IMR-90 (cell line): Measurements from ENCODE around the gene HSD17B11. TPM values are rescaled to one million over a fixed set of nuclear protein-coding genes. Genes with fewer than 3 reads are reported as not detected.

Experiments used
- ATAC-seq: fragments of 200-7000 bp; cut with Tn5 transposase; 2 replicates; pipeline ENCODE4 v1.9.1; 2020; ENCODE audit warnings: low read depth, mild to moderate bottlenecking, moderate library complexity
- Bru-seq: library from RNA; stranded (reverse); fragments of 400-500 nt; gene quantifications from one replicate; lab custom pipeline; 2021; lab: Mats Ljungman, UMichigan
- BruChase-seq, 2 experiments: library from RNA; stranded (reverse); fragments of 400-500 nt; gene quantifications; one replicate each; lab custom pipeline; 2021; lab: Mats Ljungman, UMichigan
- BruUV-seq: library from RNA; stranded (reverse); fragments of 400-500 nt; replicated peaks from 2 replicates; lab custom pipeline; 2021; lab: Mats Ljungman, UMichigan
- CTCF ChIA-PET: fragments of 300-600 bp; formaldehyde crosslinking; extraction: SDS; loops from one replicate; lab custom pipeline; 2021; ENCODE audit warnings: antibody characterized with exemption; lab: Yijun Ruan, JAX
- POLR2A ChIA-PET: fragments of 300-600 bp; sonication (Branson Sonifier 250); formaldehyde crosslinking; loops from one replicate; lab custom pipeline; 2022; ENCODE audit warnings: antibody characterized with exemption; ENCODE audit not compliant: unreplicated experiment; lab: Charles Lee
- DNase-seq: peaks from one replicate; pipeline ENCODE4 v3.0.0; 2013
- H2AFZ ChIP-seq: replicated peaks from 2 replicates; pipeline ENCODE3; 2013; ENCODE audit warnings: low read length, mild to moderate bottlenecking; ENCODE audit not compliant: poor library complexity
- H2AK5ac ChIP-seq: 2 replicates; pipeline ENCODE4 v1.6.1; 2013; ENCODE audit warnings: low read depth, low read length, inconsistent platforms
- H2AK9ac ChIP-seq: replicated peaks from 2 replicates; pipeline ENCODE3; 2013; ENCODE audit warnings: mild to moderate bottlenecking, low read depth, low read length, moderate library complexity; ENCODE audit not compliant: poor library complexity
- H2BK120ac ChIP-seq: 2 replicates; pipeline ENCODE4 v1.6.1; 2013; ENCODE audit warnings: low read depth, low read length, inconsistent platforms
- H2BK15ac ChIP-seq: 3 replicates; pipeline ENCODE4 v1.6.1; 2013; ENCODE audit warnings: low read depth, low read length, inconsistent platforms
- H2BK20ac ChIP-seq: 2 replicates; pipeline ENCODE4 v1.6.1; 2013; ENCODE audit warnings: low read depth, mild to moderate bottlenecking, inconsistent platforms, low read length, moderate library complexity
- H2BK5ac ChIP-seq: 2 replicates; pipeline ENCODE4 v1.6.1; 2013; ENCODE audit warnings: mild to moderate bottlenecking, low read depth, low read length, inconsistent platforms; ENCODE audit not compliant: poor library complexity, severe bottlenecking
- H3K14ac ChIP-seq: replicated peaks from 2 replicates; pipeline ENCODE4 v1.6.1; 2013; ENCODE audit warnings: low read depth, low read length, inconsistent platforms
- H3K18ac ChIP-seq: 2 replicates; pipeline ENCODE4 v1.6.1; 2013; ENCODE audit warnings: low read depth, low read length, control low read depth
- H3K23ac ChIP-seq: 2 replicates; pipeline ENCODE4 v1.6.1; 2013; ENCODE audit warnings: low read depth, low read length, inconsistent platforms
- H3K27ac ChIP-seq: 2 replicates; pipeline ENCODE4 v1.5.1; 2013; ENCODE audit warnings: mild to moderate bottlenecking, control low read depth, low read length; ENCODE audit not compliant: insufficient read depth
- H3K27me3 ChIP-seq: 2 replicates; pipeline ENCODE4 v1.6.1; 2013; ENCODE audit warnings: low read length; ENCODE audit not compliant: control insufficient read depth, insufficient read depth
- H3K36me3 ChIP-seq: 2 replicates; pipeline ENCODE4 v1.6.1; 2013; ENCODE audit warnings: low read length, mixed read lengths; ENCODE audit not compliant: control insufficient read depth, insufficient read depth
- H3K4ac ChIP-seq: 2 replicates; pipeline ENCODE4 v1.6.1; 2013; ENCODE audit warnings: low read depth, low read length, inconsistent platforms
- H3K4me1 ChIP-seq: 2 replicates; pipeline ENCODE4 v1.6.1; 2013; ENCODE audit warnings: low read length, mixed read lengths; ENCODE audit not compliant: control insufficient read depth, insufficient read depth
- H3K4me2 ChIP-seq: 2 replicates; pipeline ENCODE4 v1.6.1; 2013; ENCODE audit warnings: low read depth, mild to moderate bottlenecking, control low read depth, low read length, moderate library complexity
- H3K4me3 ChIP-seq: 2 replicates; pipeline ENCODE4 v1.5.1; 2013; ENCODE audit warnings: low read depth, mild to moderate bottlenecking, control low read depth, low read length, moderate library complexity; ENCODE audit not compliant: insufficient read depth
- H3K56ac ChIP-seq: 2 replicates; pipeline ENCODE4 v1.6.1; 2013; ENCODE audit warnings: low read length, inconsistent platforms; ENCODE audit not compliant: insufficient read depth; ENCODE audit errors: extremely low read depth
- H3K79me1 ChIP-seq, 2 experiments: 2 replicates each; pipeline ENCODE4 v1.6.1; 2013; ENCODE audit warnings: low read length in 2 of 2, inconsistent platforms in 1 of 2, low read depth in 1 of 2
- H3K9ac ChIP-seq: 2 replicates; pipeline ENCODE4 v1.6.1; 2013; ENCODE audit warnings: low read depth, low read length, control low read depth
- H3K9me1 ChIP-seq: 2 replicates; pipeline ENCODE4 v1.6.1; 2013; ENCODE audit warnings: low read length, inconsistent platforms; ENCODE audit not compliant: insufficient read depth
- H3K9me3 ChIP-seq: 2 replicates; pipeline ENCODE4 v1.6.1; 2013; ENCODE audit warnings: low read length; ENCODE audit not compliant: control insufficient read depth, insufficient read depth
- H4K20me1 ChIP-seq: 2 replicates; pipeline ENCODE4 v1.6.1; 2013; ENCODE audit warnings: low read length, inconsistent platforms; ENCODE audit not compliant: insufficient read depth
- H4K5ac ChIP-seq: 2 replicates; pipeline ENCODE4 v1.6.1; 2013; ENCODE audit warnings: mild to moderate bottlenecking, low read depth, low read length, control low read depth
- H4K8ac ChIP-seq, 2 experiments: 2 replicates each; pipeline ENCODE4 v1.6.1; 2013; ENCODE audit warnings: low read depth in 2 of 2, low read length in 2 of 2, control low read depth in 1 of 2, inconsistent platforms in 1 of 2
- H4K91ac ChIP-seq: 2 replicates; pipeline ENCODE4 v1.6.1; 2013; ENCODE audit warnings: low read depth, low read length, inconsistent platforms; ENCODE audit not compliant: insufficient read depth
- CEBPB ChIP-seq: IDR thresholded peaks from 2 replicates; pipeline ENCODE4 v1.6.1; 2012; ENCODE audit warnings: low read depth, low read length, improper control_type of control experiment
- ELK1 ChIP-seq: fragments of 150-350 bp; IDR thresholded peaks from 2 replicates; pipeline ENCODE4 v1.6.1; 2016; ENCODE audit warnings: low read depth, mild to moderate bottlenecking, low read length, moderate library complexity, borderline replicate concordance
- FOS ChIP-seq: fragments of 150-350 bp; IDR thresholded peaks from 2 replicates; pipeline ENCODE4 v1.6.1; 2016; ENCODE audit warnings: low read depth, low read length
- MAZ ChIP-seq: IDR thresholded peaks from 2 replicates; pipeline ENCODE4 v1.6.1; 2012; ENCODE audit warnings: low read depth, mild to moderate bottlenecking, low read length, improper control_type of control experiment, moderate library complexity, borderline replicate concordance
- MXI1 ChIP-seq: IDR thresholded peaks from 2 replicates; pipeline ENCODE4 v1.6.1; 2012; ENCODE audit warnings: low read depth, mild to moderate bottlenecking, low read length, moderate library complexity, borderline replicate concordance
- NFE2L2 ChIP-seq: fragments of 150-350 bp; IDR thresholded peaks from 2 replicates; pipeline ENCODE4 v1.6.1; 2016; ENCODE audit warnings: low read depth, mild to moderate bottlenecking, low read length
- RAD21 ChIP-seq: IDR thresholded peaks from 2 replicates; pipeline ENCODE4 v1.6.1; 2012; ENCODE audit warnings: low read length, improper control_type of control experiment
- WGBS, 2 experiments: methylation state at CpG; one replicate each; pipeline versions ENCODE4 v1.1.5 to v1.1.7; 2013; ENCODE audit warnings: missing lambda C conversion rate in 2 of 2; ENCODE audit not compliant: insufficient read length in 1 of 2; ENCODE audit errors: extremely low coverage in 2 of 2; 5-methylcytosine and 5-hydroxymethylcytosine counted together
- dilution Hi-C: fragments of 300-500 bp; cut with HindIII; formaldehyde crosslinking; loops from one replicate; pipeline ENCODE4 v1.14.3; 2018; ENCODE audit warnings: low sequenced_read_pairs; ENCODE audit not compliant: unreplicated experiment
- in situ Hi-C: fragments of 300-500 bp; cut with MboI; formaldehyde crosslinking; loops from 3 replicates; pipeline ENCODE4 v1.14.3; 2019; ENCODE audit warnings: low sequenced_read_pairs, inconsistent platforms, mixed read lengths
- intact Hi-C: fragments of 100-400 bp; cut with micrococcal nuclease; formaldehyde crosslinking; loops from 2 replicates; pipeline ENCODE4 v1.10.0; 2022
- long read RNA-seq: library from polyadenylated mRNA; unstranded; transcript quantifications from one replicate; pipeline ENCODE4 v2.0.0, GENCODE V29; 2021; ENCODE audit not compliant: unreplicated experiment
- polyA plus RNA-seq, 3 experiments: library from polyadenylated mRNA; depleted of rRNA; stranded (reverse); fragments of >200 nt; gene quantifications; 2 replicates each; pipeline ENCODE4 v1.2.3, GENCODE V29; 2012; ENCODE audit warnings: low replicate concordance in 1 of 3
- total RNA-seq: library from RNA; depleted of rRNA; stranded (reverse); fragments of >200 nt; gene quantifications from 2 replicates; pipeline ENCODE4 v1.2.3, GENCODE V29; 2012; rRNA removed
- TF ChIP-seq, protein P1 (sequence below): conservative IDR thresholded peaks from 2 replicates; pipeline ENCODE4 v1.5.1; 2012; ENCODE audit warnings: mild to moderate bottlenecking, low read depth, low read length, improper control_type of control experiment
- TF ChIP-seq, protein P2 (sequence below): fragments of 150-350 bp; IDR thresholded peaks from 2 replicates; pipeline ENCODE4 v1.6.1; 2017; ENCODE audit warnings: mild to moderate bottlenecking, antibody characterized with exemption, low read length, low read depth

The HSD17B11 gene
- total RNA-seq (11.3 and 28.6 TPM in 2 replicates), polyA plus RNA-seq (2012; rRNA removed) (8.4 and 12.0 TPM in 2 replicates), Bru-seq, nascent RNA (percentile 56 among the genes with signal in this experiment), BruChase-seq, experiment 1, labeled RNA remaining after a 6-hour chase (percentile 67 among the genes with signal in this experiment), BruChase-seq, experiment 2, labeled RNA remaining after a 2-hour chase (percentile 63 among the genes with signal in this experiment)
- 1.6 and 1.7 TPM in 2 replicates for polyA plus RNA-seq (2012; cell fraction: cytosol; rRNA removed)
- 0.26 and 4.4 TPM in 2 replicates for polyA plus RNA-seq (2012; cell fraction: nucleus; rRNA removed; ENCODE audit: low replicate concordance)
- long read RNA-seq, transcript HSD17B11-201 (7 exons, 1,885 nt): major isoform, 30 of 35 reads
- long read RNA-seq, partial matches to known transcripts: 1 of 35 reads
- long read RNA-seq, other reads (novel, unspliced or antisense): 4 of 35 reads

DNA sequence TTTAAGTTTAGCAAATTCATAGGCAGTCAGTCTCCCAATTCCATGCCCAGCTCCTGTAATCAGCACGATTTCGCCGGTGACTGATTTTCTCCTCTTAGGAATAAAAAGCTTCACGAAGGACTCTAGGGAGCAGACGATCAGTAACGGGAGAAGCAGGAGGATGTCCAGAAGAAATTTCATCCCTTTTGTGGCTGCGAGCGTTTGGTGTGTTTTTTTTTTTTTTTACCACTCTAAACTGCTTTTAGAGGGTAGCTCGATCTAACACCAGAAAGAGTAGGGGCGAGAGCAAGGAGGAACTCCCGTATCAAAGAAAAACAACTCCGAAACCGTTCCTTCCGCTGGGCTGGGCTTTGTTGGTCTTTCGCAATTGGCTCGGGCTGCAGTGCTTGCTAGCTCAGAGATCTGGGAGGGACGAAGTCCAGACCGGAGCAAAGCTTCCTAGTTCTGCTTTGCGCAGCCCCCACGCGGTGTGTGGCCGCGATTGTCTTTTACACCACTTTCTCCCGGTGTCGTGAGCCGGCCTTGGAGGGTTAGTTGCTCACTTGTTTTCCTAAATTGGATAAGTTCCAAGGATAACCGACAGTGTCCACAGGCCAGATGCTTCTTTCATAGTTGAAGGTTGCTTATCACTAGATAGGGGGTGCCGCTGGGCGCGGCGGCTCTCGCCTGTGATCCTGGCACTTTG, at the start of gene HSD17B11:
HSD17B11 (minus strand) TSS at position 298 of the 685 bp plus-strand sequence; CDS start at position 180, 118 bp downstream.
- Histone ChIP-seq H2BK120ac (peak within 1 kb of the TSS; percentile 82), H3K14ac (peak within 1 kb of the TSS; percentile 90), H3K27ac (peak within 1 kb of the TSS; percentile 82), H2BK5ac (peak within 1 kb of the TSS; percentile 77), H3K4me2 (peak within 1 kb of the TSS; percentile 74), H4K91ac (peak within 1 kb of the TSS; percentile 78), H2BK15ac (peak within 1 kb of the TSS; percentile 22; the same call in 1 of the 3 replicates), H3K4me3 (peak within 1 kb of the TSS; percentile 66), H3K56ac (peak within 1 kb of the TSS; percentile 97), H2AK5ac (no peak within 1 kb of the TSS), H3K9me3 (peaks cover 2% of the 10 kb centered on the region; the same call in 1 of the 2 replicates), H4K20me1 (no peaks in the 10 kb centered on the region), H4K5ac (peak within 1 kb of the TSS; percentile 66), H3K4me1 (0 out of 2 replicates have a peak, but pooled peaks cover 2% of the 10 kb centered on the region), H3K18ac (peak within 1 kb of the TSS; percentile 74), H2BK20ac (peak within 1 kb of the TSS; percentile 10), H3K9me1 (no peaks in the 10 kb centered on the region), H3K9ac (peak within 1 kb of the TSS; percentile 92), H4K8ac (peak within 1 kb of the TSS; percentile 60 to 76), H3K36me3 (peaks cover 4% of the 10 kb centered on the region; the same call in 1 of the 2 replicates), H3K23ac (peak within 1 kb of the TSS; percentile 94), H2AFZ (peak within 1 kb of the TSS; percentile 92), H3K79me1 (peaks cover 12 to 38% of the 10 kb centered on the region in 2 experiments; a peak in 2 of 4 replicates), H2AK9ac (no peak within 1 kb of the TSS), H3K27me3 (no peaks in the 10 kb centered on the region), H3K4ac (peak within 1 kb of the TSS; percentile 80)
- in situ Hi-C loops (no loop called here), dilution Hi-C loops (no loop called here), intact Hi-C loops (loop anchor here (2.0 kb wide), 2 partner anchors 16 to 32 kb away; partner anchors contain the start of gene NUDT9)
- ChIA-PET POLR2A (interaction anchor here (0.5 to 1.6 kb wide), 6 partner anchors 9 to 896 kb away, joined by 3 to 10 read pairs (median 8); partner anchors contain the start of gene NUDT9), CTCF (interaction anchor here (0.6 to 1.6 kb wide), 7 partner anchors 8 to 798 kb away, joined by 3 to 6 read pairs (median 3); no protein-coding TSS in a partner anchor)
- ATAC-seq (peak; percentile 100), DNase-seq (peak; percentile 93)
- BruUV-seq: no TSS peak
- TF ChIP-seq, protein P1, sequence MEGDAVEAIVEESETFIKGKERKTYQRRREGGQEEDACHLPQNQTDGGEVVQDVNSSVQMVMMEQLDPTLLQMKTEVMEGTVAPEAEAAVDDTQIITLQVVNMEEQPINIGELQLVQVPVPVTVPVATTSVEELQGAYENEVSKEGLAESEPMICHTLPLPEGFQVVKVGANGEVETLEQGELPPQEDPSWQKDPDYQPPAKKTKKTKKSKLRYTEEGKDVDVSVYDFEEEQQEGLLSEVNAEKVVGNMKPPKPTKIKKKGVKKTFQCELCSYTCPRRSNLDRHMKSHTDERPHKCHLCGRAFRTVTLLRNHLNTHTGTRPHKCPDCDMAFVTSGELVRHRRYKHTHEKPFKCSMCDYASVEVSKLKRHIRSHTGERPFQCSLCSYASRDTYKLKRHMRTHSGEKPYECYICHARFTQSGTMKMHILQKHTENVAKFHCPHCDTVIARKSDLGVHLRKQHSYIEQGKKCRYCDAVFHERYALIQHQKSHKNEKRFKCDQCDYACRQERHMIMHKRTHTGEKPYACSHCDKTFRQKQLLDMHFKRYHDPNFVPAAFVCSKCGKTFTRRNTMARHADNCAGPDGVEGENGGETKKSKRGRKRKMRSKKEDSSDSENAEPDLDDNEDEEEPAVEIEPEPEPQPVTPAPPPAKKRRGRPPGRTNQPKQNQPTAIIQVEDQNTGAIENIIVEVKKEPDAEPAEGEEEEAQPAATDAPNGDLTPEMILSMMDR: peak; percentile 7; the same call in 1 of the 2 replicates
- TF ChIP-seq CEBPB: peak; percentile 98
- TF ChIP-seq, protein P2, sequence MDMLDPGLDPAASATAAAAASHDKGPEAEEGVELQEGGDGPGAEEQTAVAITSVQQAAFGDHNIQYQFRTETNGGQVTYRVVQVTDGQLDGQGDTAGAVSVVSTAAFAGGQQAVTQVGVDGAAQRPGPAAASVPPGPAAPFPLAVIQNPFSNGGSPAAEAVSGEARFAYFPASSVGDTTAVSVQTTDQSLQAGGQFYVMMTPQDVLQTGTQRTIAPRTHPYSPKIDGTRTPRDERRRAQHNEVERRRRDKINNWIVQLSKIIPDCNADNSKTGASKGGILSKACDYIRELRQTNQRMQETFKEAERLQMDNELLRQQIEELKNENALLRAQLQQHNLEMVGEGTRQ: no peak
- peak; percentile 48; the same call in 1 of the 2 replicates for TF ChIP-seq MAZ
- no peak for TF ChIP-seq ELK1
- no peak for TF ChIP-seq FOS
- TF ChIP-seq RAD21: no peak
- TF ChIP-seq MXI1: peak; percentile 55; the same call in 1 of the 2 replicates
- TF ChIP-seq NFE2L2: no peak
- 0% methylated on average over 9 of the region's 32 CpGs; no CpG with 5 or more reads in 1 of the 2 experiments for WGBS, 2 experiments
